ENCODE data around the gene COX8C.
"Not testable (repeated sequence)": the region's sequence is repeated elsewhere in the genome, so short reads cannot be mapped to it uniquely, and the experiment has no call there.

COX8C gene

GRCh38 chr14:93322929-93323599 lies 23.9 kb upstream of the COX8C start:
- no peak for DNase-seq (ENCODE audit: low read depth)

- DNase-seq (ENCODE audit: low read depth) = no peak
Measured at GRCh38 chr14:93323600-93324174, 23.3 kb upstream of the COX8C start.

DNA sequence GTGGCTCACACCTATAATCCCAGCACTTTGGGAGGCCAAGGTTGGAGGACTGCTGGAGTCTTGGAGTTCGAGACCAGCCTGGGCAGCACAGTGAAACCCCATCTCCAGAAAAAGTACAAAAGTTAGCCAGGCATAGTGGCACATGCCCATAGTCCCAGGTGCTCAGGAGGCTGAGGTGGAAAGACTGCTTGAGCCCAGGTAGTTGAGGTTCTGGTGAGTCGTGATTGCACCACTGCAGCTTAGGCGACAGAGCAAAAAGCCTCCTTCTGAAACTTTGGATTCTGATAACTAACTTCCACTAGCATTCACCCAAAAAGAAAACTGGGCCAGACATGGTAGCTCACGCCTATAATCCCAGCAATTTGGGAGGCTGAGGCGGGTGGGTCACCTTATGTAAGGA lies 20.8 kb upstream of the COX8C start:
- no peak for DNase-seq (ENCODE audit: low read depth)

DNA sequence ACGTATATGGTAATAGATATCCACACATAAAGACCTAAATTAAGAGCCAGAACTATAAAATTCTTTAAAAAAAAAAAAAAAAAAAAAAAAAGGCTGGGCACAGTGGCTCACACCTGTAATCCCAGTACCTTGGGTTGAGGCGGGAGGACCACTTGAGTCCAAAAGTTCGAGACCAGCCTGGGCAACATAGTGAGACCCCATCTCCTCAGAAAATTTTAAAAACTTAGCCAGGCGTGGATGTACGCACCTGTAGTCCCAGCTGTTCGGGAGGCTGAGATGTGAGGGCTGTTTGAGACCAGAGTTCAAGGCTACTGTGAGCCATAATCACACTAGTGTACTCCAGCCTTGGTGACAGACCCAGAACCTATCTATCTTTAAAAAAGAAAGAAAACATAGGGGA lies 18.4 kb upstream of the COX8C start:
- DNase-seq (ENCODE audit: low read depth) = no peak

- no peak for DNase-seq (ENCODE audit: low read depth)
Measured at GRCh38 chr14:93329965-93330608, 16.9 kb upstream of the COX8C start.

DNA sequence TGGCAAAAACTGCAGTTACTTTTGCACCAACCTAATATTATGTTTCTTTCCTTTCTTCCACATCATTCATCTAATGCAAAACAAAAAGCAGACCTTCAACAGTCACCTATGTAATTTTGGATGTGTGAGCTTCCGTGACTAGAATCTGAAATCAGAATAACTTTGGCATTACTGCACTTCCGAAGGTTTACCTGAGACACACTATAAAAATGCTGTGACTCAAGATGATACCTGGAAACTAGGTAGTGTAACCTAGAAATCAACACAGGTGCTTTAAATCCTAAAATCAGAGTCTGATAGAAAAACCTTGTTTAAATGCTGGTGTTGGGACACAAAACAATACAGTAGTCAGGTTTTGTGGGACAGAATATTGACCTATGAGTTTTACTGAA lies 16.4 kb upstream of the COX8C start:
- no peak for DNase-seq (ENCODE audit: low read depth)

- no peak for DNase-seq (ENCODE audit: low read depth)
Measured at GRCh38 chr14:93331002-93331727, 15.8 kb upstream of the COX8C start.

DNA sequence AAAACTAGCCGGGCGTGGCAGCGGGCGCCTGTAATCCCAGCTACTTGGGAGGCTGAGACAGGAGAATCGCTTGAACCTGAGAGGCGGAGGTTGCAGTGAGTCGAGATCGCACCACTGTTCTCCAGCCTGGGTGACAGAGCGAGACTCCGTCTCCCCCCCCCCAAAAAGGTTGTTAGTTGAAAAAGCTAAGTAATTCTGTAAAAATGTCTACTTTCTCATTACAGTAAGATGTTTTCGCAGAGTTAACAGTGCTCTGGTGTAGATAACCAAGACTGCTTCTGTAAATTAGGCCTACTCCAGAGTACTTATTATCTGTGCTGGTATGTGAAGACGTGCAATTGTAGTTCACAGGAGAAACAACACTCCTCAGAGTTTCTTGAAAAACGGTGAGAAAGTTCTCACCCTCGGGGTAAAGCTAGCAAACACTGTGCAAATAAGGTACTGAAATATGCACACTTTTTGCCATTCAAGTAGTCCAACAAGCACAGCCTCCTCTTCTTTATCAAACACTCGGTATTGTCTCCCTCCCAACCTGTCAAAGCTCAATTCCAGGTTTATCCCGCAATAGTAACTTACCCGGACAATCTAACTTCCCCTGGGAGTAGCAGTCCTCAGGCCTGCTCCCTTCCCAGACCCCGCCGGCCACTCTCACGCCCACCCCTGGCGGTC lies 15.1 kb upstream of the COX8C start:
- DNase-seq (ENCODE audit: low read depth) = no peak

DNA sequence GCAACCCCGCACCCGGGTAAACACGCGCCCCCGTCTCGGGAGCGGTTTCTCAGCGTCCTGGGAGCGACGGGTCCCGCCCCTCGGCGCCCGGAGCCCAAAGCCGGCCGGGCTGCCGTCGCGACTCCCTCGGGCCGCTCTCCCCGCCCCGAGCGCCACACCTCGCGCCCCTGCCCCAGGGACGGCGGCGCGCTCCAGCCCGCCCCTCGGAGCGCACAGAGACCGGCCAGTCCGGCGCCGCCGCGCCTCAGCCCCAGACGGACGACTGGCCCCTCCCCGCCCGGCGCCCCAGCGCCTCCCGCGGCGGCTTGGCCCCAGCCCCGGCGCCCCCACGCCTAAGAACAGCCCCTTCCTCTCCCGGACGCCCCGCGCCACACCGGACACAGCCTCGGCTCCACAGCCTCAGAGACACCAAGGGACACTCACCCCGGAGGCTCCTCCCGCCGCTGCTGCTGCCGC lies 14.6 kb upstream of the COX8C start:
- no peak for DNase-seq (ENCODE audit: low read depth)

DNA sequence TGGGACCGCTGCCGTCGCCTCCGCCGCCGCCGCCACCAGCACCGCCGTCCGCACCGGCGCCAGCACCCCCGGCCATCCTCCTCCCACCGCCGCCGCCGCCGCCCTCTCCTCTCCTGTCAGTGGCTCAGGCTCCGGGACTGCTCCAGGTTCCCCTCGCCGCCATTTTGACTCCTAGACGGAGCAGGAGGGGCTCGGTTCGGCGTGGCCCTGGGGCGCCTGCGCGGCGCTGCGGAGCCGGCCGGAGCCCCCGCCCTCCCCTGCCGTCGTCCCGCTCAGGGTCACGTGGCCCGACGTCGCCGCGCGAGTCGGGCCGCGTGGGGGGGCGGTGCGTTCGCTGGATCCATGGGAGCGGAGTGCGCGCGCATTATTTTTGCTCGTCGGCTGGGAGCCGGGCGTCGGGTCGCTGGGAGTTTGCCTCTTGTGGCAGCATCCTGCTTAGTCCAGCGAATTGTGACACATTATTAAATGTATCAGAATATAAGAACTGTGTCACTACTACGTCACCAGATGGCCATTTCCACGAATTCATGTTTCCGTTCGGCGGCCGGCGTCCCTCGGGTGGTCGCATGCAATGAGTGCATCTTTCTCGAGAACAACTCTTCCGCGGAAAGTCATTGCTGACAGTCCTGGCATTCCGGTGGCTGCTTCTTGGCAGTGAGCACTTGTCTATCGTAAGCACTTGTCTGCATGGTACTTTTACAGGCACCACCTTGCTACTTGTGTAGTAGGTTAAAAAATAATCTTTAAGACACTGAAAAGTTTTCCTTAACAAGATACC lies 13.9 kb upstream of the COX8C start, which contains the start of gene BTBD7:
TSS of gene BTBD7 (minus strand) at position 184 of the 778 bp plus-strand sequence. CDS start 36,985 bp downstream, outside the sequence.
- DNase-seq (ENCODE audit: low read depth) = peak; percentile 81

GRCh38 chr14:93333631-93334103 lies 13.3 kb upstream of the COX8C start:
- no peak for DNase-seq (ENCODE audit: low read depth)

DNA sequence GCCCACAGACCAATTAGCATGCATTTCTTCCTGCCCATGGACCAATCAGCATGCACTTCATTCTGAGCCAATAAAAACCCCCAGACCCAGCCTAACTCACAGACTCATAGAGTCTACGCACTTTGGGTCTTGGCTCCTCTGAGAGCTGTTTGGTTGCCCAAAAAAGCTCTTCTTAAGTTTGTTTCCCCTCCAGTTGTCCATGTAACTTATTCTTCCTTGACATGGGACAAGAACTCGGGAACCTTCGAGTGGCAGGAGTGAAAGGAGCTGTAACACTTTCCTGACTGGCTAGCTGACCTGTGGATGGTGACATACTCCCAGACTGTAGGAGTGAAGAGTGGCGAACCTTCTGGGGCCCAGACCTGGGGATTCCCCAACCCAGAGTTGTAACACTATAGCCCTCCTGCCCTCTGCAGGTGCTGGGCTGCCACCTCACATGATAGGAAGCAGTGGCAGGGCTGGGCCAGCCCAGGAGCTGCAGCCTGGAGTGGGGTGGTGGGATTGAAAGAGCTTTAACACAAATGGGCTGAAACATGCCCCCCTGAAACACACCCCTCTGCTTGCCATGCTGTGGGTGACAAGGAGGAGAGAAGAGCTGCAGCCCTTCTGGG lies 9.7 kb upstream of the COX8C start:
- no peak for DNase-seq (ENCODE audit: low read depth)

DNA sequence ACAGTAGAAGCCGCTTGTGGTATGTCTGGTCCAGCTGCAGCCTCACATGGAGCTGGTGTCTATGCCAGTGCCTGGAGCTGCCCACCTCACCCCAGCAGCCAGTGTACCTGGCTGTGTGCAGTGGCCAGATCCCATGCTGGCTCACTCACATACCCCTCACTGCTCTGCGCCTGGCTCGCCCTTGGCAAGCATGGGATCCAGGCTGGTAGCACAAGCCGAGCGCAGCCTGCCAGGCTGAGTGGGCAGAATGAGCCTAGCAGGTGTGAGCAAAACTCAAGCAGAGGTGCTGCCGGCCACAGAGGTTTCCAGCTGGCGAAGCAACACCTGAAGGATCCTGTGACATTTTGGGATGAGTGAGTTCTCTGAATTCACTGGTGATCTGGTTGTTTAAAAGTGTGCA lies 9.1 kb upstream of the COX8C start:
- DNase-seq (ENCODE audit: low read depth) = no peak

- DNase-seq (ENCODE audit: low read depth) = no peak
Measured at GRCh38 chr14:93343266-93343665, 3.7 kb upstream of the COX8C start.

- DNase-seq (ENCODE audit: low read depth) = no peak
Measured at GRCh38 chr14:93343797-93344196, 3.2 kb upstream of the COX8C start.

DNA sequence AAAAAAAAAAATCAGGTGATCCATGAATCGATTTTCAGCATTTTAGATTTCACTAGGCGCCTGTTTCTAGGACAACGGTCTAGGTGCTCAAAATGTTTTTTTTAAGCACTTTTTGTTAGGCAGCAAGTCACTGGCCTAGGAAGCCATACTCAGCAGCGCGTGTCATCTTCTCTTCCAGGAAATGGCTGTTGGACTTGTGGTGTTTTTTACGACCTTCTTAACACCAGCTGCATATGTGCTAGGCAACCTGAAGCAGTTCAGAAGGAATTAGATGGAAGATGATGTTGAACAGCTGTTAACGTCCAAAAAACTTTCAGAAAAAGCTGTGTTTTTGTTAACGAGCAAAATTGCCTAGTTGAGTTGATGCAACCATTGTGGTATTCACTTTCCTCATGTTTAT lies 868 bp downstream of the COX8C start:
- no peak for DNase-seq (ENCODE audit: low read depth)

DNA sequence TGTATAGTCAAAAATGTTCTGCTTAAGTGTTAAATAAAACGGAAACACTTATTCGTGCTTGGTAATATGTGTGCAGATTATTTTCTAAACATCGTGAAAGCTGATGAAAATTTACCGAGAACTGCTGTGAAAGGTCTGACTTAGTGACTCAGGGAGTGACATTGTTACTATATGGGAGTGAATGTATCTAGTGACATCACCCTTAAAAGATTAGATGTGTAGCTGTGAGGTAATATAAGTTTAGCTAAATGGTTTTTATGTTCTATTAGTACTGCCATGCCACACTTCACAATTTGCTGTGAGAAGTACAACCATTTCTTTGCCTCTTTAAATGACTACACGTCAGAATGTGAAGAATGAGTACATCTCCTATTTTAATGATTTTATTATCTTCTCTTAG lies 1.3 kb downstream of the COX8C start:
- no peak for DNase-seq (ENCODE audit: low read depth)

DNA sequence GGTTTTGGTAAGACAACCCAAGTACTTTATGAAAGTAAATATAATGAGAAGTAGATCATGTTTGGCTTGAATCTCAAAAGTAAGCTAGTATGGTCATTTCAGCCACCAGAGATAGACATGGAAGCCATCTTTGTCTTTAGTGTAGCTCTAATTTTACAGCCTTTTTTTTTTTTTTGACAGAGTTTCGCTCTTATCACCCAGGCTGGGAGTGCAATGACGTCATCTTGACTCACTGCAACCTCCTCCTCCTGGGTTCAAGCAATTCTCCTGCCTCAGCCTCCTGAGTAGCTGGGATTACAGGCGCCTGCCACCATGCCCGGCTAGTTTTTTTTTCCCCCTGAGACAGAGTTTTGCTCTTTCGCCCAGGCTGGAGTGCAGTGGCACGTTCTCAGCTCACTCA lies 7.9 kb downstream of the COX8C start:
- not testable (repeated sequence) for DNase-seq (ENCODE audit: low read depth)

DNA sequence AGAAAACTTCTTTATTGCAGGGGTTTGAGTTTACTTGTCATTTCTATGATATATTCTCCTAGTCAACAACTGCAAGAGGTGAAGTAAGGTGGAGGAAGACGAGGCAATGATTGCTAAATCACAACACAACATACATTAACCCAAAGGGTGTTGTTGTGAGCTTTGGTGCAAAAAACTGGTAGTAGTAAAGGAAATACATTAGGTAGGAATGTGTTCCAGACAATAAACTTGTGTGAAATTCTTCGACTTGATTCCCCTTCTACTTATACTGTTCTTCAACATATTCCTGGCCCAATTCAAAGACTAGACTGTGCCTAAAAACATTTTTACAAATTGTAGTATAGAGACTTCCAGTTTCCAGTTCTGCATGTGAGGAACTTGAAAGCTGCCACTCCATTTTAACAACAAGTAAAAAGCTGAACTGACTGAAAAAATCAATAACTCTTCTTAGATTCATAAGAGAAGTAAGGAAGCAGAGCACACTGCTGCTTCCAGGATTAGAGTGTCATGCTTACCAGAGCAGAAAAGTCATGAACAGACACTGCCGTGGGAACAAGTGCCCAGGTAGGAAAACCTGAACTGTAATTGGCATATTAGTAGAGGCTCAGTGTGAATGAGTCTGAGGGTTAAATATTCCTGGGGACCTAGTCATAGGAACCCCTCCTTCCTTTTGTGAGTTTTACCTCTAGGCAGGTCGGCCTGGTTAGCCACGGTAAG lies 22.2 kb downstream of the COX8C start:
- DNase-seq (ENCODE audit: low read depth) = no peak

DNA sequence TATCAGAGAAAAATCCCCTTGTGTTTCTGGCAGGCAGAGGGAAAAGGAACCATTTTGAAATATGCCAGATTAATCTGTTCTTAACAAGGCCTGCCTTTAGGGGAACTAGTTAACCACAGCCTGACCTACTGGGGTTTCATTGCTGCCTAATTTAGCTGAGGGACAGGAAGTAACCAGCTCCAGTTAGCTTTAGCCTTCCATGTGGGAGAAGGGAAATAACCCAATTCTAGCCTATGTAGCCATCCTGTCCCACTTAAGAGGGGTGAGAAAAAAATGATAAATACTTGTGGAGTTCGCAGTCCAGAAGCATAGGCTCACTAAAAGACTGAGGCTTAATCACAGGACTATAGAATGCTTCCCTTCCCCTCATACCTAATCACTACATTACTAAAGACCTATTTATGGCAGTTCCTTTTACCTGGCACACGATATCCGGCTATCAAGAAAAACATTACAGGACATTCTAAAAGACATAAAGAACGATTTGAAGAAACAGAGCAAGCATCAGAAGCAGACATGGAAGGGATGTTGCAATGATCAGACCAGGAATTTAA lies 22.8 kb downstream of the COX8C start:
- no peak for DNase-seq (ENCODE audit: low read depth)

Data from stimulated activated CD8-positive, alpha-beta memory T cell treated with anti-CD3 and anti-CD28 coated beads, Interleukin-15, amount 100 ng/mL, for 1 hour (primary cell).